HEK293 (cell line): ENCODE measurements around the gene GSTT2B.

Source experiments
- KLF1 ChIP-seq: fragments of 450-650 bp; formaldehyde crosslinking; IDR thresholded peaks from 2 replicates; pipeline ENCODE4 v1.5.1; 2016; ENCODE audit warnings: missing biosample characterization, missing genetic modification characterization
- ZNF274 ChIP-seq, 2 experiments: fragments of 200-500 bp in 1 of 2; fragments of 450-650 bp in 1 of 2; sonication (Bioruptor generic) in 1 of 2; formaldehyde crosslinking in 1 of 2; IDR thresholded peaks; 2 replicates each; pipeline versions ENCODE4 v1.5.1 to v1.6.1; 2014 to 2016; ENCODE audit warnings: borderline replicate concordance in 1 of 2, inconsistent platforms in 1 of 2, low read length in 1 of 2, missing biosample characterization in 1 of 2, missing genetic modification characterization in 1 of 2
- ZNF311 ChIP-seq: fragments of 450-650 bp; formaldehyde crosslinking; IDR thresholded peaks from 2 replicates; pipeline ENCODE4 v1.5.1; 2017; ENCODE audit warnings: missing biosample characterization, missing genetic modification characterization, borderline replicate concordance
- ZNF549 ChIP-seq: fragments of 450-650 bp; IDR thresholded peaks from 2 replicates; pipeline ENCODE4 v1.5.1; 2018; ENCODE audit warnings: missing biosample characterization, missing genetic modification characterization, mild to moderate bottlenecking, inconsistent platforms, moderate library complexity
- TF ChIP-seq, protein P1 (sequence below): fragments of 450-650 bp; formaldehyde crosslinking; IDR thresholded peaks from 2 replicates; pipeline ENCODE4 v1.5.1; 2016; ENCODE audit warnings: missing biosample characterization, missing genetic modification characterization
- TF ChIP-seq, protein P2 (sequence below): sonication (generic); formaldehyde crosslinking; IDR thresholded peaks from 2 replicates; pipeline ENCODE4 v1.8.1; 2022; ENCODE audit warnings: mild to moderate bottlenecking, moderate library complexity, missing genetic modification reagents
- TF ChIP-seq, protein P3 (sequence below): fragments of 450-650 bp; formaldehyde crosslinking; IDR thresholded peaks from 2 replicates; pipeline ENCODE4 v1.5.1; 2016; ENCODE audit warnings: missing biosample characterization, missing genetic modification characterization, low read depth

DNA sequence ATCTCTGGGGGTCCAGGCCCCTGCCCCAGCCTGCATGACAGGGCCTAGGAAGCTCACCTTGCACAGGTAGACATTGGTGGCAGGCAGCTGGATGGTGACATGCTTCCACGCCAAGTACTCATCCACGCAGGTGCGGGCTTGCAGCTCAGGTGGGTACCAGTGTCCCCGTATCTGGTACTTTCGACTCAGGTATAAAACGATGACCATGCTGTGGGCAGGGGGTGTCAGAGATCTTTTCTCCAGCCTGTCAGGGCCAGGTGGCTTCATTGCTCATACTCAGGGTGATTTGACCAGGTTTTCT is 45.9 kb upstream of the GSTT2B start:
- TF ChIP-seq, protein P1, sequence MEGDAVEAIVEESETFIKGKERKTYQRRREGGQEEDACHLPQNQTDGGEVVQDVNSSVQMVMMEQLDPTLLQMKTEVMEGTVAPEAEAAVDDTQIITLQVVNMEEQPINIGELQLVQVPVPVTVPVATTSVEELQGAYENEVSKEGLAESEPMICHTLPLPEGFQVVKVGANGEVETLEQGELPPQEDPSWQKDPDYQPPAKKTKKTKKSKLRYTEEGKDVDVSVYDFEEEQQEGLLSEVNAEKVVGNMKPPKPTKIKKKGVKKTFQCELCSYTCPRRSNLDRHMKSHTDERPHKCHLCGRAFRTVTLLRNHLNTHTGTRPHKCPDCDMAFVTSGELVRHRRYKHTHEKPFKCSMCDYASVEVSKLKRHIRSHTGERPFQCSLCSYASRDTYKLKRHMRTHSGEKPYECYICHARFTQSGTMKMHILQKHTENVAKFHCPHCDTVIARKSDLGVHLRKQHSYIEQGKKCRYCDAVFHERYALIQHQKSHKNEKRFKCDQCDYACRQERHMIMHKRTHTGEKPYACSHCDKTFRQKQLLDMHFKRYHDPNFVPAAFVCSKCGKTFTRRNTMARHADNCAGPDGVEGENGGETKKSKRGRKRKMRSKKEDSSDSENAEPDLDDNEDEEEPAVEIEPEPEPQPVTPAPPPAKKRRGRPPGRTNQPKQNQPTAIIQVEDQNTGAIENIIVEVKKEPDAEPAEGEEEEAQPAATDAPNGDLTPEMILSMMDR: no peak
- TF ChIP-seq KLF1 (tag by site-specific recombination): no peak
- TF ChIP-seq, protein P2, sequence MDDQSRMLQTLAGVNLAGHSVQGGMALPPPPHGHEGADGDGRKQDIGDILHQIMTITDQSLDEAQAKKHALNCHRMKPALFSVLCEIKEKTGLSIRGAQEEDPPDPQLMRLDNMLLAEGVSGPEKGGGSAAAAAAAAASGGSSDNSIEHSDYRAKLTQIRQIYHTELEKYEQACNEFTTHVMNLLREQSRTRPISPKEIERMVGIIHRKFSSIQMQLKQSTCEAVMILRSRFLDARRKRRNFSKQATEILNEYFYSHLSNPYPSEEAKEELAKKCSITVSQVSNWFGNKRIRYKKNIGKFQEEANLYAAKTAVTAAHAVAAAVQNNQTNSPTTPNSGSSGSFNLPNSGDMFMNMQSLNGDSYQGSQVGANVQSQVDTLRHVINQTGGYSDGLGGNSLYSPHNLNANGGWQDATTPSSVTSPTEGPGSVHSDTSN (CRISPR knock-in tag): no peak
- TF ChIP-seq ZNF311 (tag by site-specific recombination): no peak
- TF ChIP-seq ZNF549 (tag by site-specific recombination): no peak
- TF ChIP-seq, protein P3, sequence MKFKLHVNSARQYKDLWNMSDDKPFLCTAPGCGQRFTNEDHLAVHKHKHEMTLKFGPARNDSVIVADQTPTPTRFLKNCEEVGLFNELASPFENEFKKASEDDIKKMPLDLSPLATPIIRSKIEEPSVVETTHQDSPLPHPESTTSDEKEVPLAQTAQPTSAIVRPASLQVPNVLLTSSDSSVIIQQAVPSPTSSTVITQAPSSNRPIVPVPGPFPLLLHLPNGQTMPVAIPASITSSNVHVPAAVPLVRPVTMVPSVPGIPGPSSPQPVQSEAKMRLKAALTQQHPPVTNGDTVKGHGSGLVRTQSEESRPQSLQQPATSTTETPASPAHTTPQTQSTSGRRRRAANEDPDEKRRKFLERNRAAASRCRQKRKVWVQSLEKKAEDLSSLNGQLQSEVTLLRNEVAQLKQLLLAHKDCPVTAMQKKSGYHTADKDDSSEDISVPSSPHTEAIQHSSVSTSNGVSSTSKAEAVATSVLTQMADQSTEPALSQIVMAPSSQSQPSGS (tag by site-specific recombination): no peak
- TF ChIP-seq ZNF274 (IDR thresholded peaks at IDR 0.05; ENCODE audit: low read length): no peak
- TF ChIP-seq ZNF274 (tag by site-specific recombination; IDR thresholded peaks at IDR 0.05; ENCODE audit: borderline replicate concordance): no peak
